Measurements from ENCODE around the gene RAD51B. TPM values are rescaled to one million over a fixed set of nuclear protein-coding genes. Genes with fewer than 3 reads are reported as not detected.

Gene RAD51B
- total and polyA plus RNA-seq, 9 donors, result 21.6 to 70.1 (median 35.1) TPM

GRCh38 chr14:67934862-67935261 lies 115.3 kb downstream of the RAD51B start:
- no peak for TF ChIP-seq POLR2A (IDR thresholded peaks at IDR 0.05)
- TF ChIP-seq CTCF (IDR thresholded peaks at IDR 0.05), result no peak
- TF ChIP-seq EP300 (IDR thresholded peaks at IDR 0.05), result no peak

GRCh38 chr14:67935371-67935770 lies 115.8 kb downstream of the RAD51B start:
- no peaks in the 10 kb centered on the region for H3K36me3 ChIP-seq
- WGBS, 3 donors, result 78 to 87% (median 85%) methylated on average over 2 of the region's 2 CpGs
- H3K27ac ChIP-seq, result peak overlapping the region in 1 of 2 donors; percentile 28
- no peak overlapping the region for H3K4me3 ChIP-seq
- no peaks in the 10 kb centered on the region for H3K9me3 ChIP-seq
- no peak for DNase-seq
- H3K4me1 ChIP-seq (ENCODE audit: insufficient read depth), result peaks cover 8% of the 10 kb centered on the region
- intact Hi-C loops (cut with DNase I), result loop anchor here in 2 of 4 donors (5.0 to 10.0 kb wide), 2 partner anchors 589 to 882 kb away; no protein-coding TSS in a partner anchor
- H3K27me3 ChIP-seq, result no peaks in the 10 kb centered on the region
- TF ChIP-seq POLR2A (IDR thresholded peaks at IDR 0.05), result no peak
- TF ChIP-seq CTCF (IDR thresholded peaks at IDR 0.05), result no peak
- no peak for TF ChIP-seq EP300 (IDR thresholded peaks at IDR 0.05)

More at GRCh38 chr14:67934862-67935261, 115.3 kb downstream of the RAD51B start:
- DNase-seq, result no peak
- H3K9me3 ChIP-seq, result no peaks in the 10 kb centered on the region
- H3K4me3 ChIP-seq, result no peak overlapping the region
- WGBS, 3 donors, result 88 to 100% (median 98%) methylated on average over 1 of the region's 1 CpG
- H3K27ac ChIP-seq, result peak overlapping the region in 1 of 2 donors; percentile 38
- intact Hi-C loops (cut with DNase I), result loop anchor here (5.0 to 10.0 kb wide), 3 partner anchors 590 to 887 kb away; no protein-coding TSS in a partner anchor
- no peaks in the 10 kb centered on the region for H3K27me3 ChIP-seq
- H3K36me3 ChIP-seq, result no peaks in the 10 kb centered on the region
- H3K4me1 ChIP-seq (ENCODE audit: insufficient read depth), result peaks cover 5% of the 10 kb centered on the region

- TF ChIP-seq CTCF (IDR thresholded peaks at IDR 0.05) (no peak), EP300 (IDR thresholded peaks at IDR 0.05) (no peak), POLR2A (IDR thresholded peaks at IDR 0.05) (no peak)
- Histone ChIP-seq H3K9me3 (no peaks in the 10 kb centered on the region), H3K27me3 (no peaks in the 10 kb centered on the region), H3K27ac (no peak overlapping the region), H3K4me1 (ENCODE audit: insufficient read depth) (peaks cover 15% of the 10 kb centered on the region), H3K36me3 (no peaks in the 10 kb centered on the region), H3K4me3 (no peak overlapping the region)
- DNase-seq, result no peak
- intact Hi-C loops (cut with DNase I), result loop anchor here in 2 of 4 donors (5.0 to 10.0 kb wide), 2 partner anchors 587 to 879 kb away; no protein-coding TSS in a partner anchor
- WGBS, 3 donors, result 87 to 95% (median 91%) methylated on average over 2 of the region's 2 CpGs
Measured at GRCh38 chr14:67938071-67938470, 118.5 kb downstream of the RAD51B start.

GRCh38 chr14:67940486-67941455 lies 121.2 kb downstream of the RAD51B start:
- H3K27me3 ChIP-seq, result no peaks in the 10 kb centered on the region
- no peaks in the 10 kb centered on the region for H3K36me3 ChIP-seq
- peak overlapping the region; percentile 23 to 87 for H3K27ac ChIP-seq
- H3K4me1 ChIP-seq (ENCODE audit: insufficient read depth), result peaks cover 14% of the 10 kb centered on the region
- H3K4me3 ChIP-seq, result no peak overlapping the region
- DNase-seq, result peak in 1 of 5 donors; percentile 45
- TF ChIP-seq POLR2A (IDR thresholded peaks at IDR 0.05), result no peak
- TF ChIP-seq CTCF (IDR thresholded peaks at IDR 0.05), result no peak
- TF ChIP-seq EP300 (IDR thresholded peaks at IDR 0.05), result no peak
- H3K9me3 ChIP-seq, result no peaks in the 10 kb centered on the region
- intact Hi-C loops (cut with DNase I), result loop anchor here in 3 of 4 donors (5.0 to 10.0 kb wide), 3 partner anchors 304 to 717 kb away; no protein-coding TSS in a partner anchor
- 6 to 7% (median 6%) methylated on average over 4 of the region's 4 CpGs for WGBS, 3 donors

Data from ovary (tissue), 9 donors.